Tibial nerve (tissue), 4 donors: Measurements from ENCODE around the gene SF3B1. TPM values are rescaled to one million over a fixed set of nuclear protein-coding genes. Genes with fewer than 3 reads are reported as not detected.

Experiments used
- DNase-seq, 2 donors: peaks; one replicate each; pipeline ENCODE4 v3.0.0-alpha.2; 2019; ENCODE audit warnings: low spot score in 2 of 2
- H3K27ac ChIP-seq, 4 donors: fragments of 200-600 bp; sonication (generic) in 3 of 4; one replicate each; pipeline ENCODE4 v1.5.1; 2017 to 2019; ENCODE audit warnings: mild to moderate bottlenecking in 1 of 4
- H3K27me3 ChIP-seq, 2 donors: fragments of 200-600 bp; sonication (generic) in 1 of 2; one replicate each; pipeline versions ENCODE4 v1.5.1 to v1.6.0; 2017 to 2019
- H3K36me3 ChIP-seq, 3 donors: fragments of 200-600 bp; sonication (generic); one replicate each; pipeline ENCODE4 v1.5.1; 2018 to 2019
- H3K4me1 ChIP-seq, 4 donors: fragments of 200-600 bp; sonication (generic) in 3 of 4; one replicate each; pipeline ENCODE4 v1.5.1; 2017 to 2019
- H3K4me3 ChIP-seq, 4 donors: fragments of 200-600 bp; sonication (generic) in 3 of 4; one replicate each; pipeline ENCODE4 v1.5.1; 2017 to 2019; ENCODE audit warnings: mild to moderate bottlenecking in 1 of 4, moderate library complexity in 1 of 4
- H3K9me3 ChIP-seq, 4 donors: fragments of 200-600 bp; sonication (generic) in 3 of 4; one replicate each; pipeline ENCODE4 v1.5.1; 2017 to 2019
- EP300 ChIP-seq, 2 donors: sonication (generic); formaldehyde crosslinking; IDR thresholded peaks; one replicate each; pipeline ENCODE4 v1.6.1; 2017; ENCODE audit warnings: antibody characterized with exemption in 2 of 2, mild to moderate bottlenecking in 1 of 2
- POLR2A ChIP-seq, 2 donors: fragments of 450-650 bp; IDR thresholded peaks; one replicate each; pipeline ENCODE4 v1.6.1; 2017; ENCODE audit warnings: antibody characterized with exemption in 2 of 2, mild to moderate bottlenecking in 2 of 2, moderate library complexity in 2 of 2
- WGBS, 2 donors: methylation state at CpG; one replicate each; pipeline ENCODE4 v1.1.5; 2018; 5-methylcytosine and 5-hydroxymethylcytosine counted together
- total RNA-seq, 4 donors: library from RNA; depleted of rRNA; stranded (reverse); fragments of >200 nt; gene quantifications; one replicate each; pipeline ENCODE4 v1.1.0, GENCODE V29; 2016
- TF ChIP-seq, protein P1 (sequence below), 5 experiments: fragments of 200-600 bp in 3 of 5; fragments of 450-650 bp in 2 of 5; sonication (generic) in 3 of 5; IDR thresholded peaks; one replicate each; pipeline ENCODE4 v1.5.1; 2016 to 2019; ENCODE audit warnings: antibody characterized with exemption in 5 of 5, mild to moderate bottlenecking in 3 of 5, moderate library complexity in 2 of 5

The SF3B1 gene
- total RNA-seq, 4 donors from 2014 or later, result 274 to 335 (median 303) TPM

DNA sequence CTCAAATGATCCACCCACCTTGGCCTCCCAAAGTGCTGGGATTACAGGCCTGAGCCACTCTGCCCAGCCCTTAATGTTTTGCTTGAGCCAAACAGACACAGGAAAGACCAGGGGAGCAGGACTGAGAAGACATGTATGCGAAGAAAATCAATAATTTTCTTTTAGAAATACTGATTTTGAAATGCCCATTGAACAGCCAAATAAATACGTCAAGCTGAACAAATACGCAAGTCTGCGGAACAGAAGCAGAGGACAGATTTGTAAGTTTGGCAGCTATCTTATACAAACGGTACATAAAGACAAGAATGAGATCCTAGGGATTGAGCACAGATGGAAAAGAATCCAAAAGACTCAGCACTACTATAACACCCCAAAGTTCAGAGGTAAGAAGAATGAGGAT lies 20.8 kb downstream of the SF3B1 start:
- no peaks in the 10 kb centered on the region for H3K9me3 ChIP-seq
- no peak overlapping the region for H3K4me3 ChIP-seq
- no peak for TF ChIP-seq EP300 (IDR thresholded peaks at IDR 0.05)
- TF ChIP-seq, protein P1, sequence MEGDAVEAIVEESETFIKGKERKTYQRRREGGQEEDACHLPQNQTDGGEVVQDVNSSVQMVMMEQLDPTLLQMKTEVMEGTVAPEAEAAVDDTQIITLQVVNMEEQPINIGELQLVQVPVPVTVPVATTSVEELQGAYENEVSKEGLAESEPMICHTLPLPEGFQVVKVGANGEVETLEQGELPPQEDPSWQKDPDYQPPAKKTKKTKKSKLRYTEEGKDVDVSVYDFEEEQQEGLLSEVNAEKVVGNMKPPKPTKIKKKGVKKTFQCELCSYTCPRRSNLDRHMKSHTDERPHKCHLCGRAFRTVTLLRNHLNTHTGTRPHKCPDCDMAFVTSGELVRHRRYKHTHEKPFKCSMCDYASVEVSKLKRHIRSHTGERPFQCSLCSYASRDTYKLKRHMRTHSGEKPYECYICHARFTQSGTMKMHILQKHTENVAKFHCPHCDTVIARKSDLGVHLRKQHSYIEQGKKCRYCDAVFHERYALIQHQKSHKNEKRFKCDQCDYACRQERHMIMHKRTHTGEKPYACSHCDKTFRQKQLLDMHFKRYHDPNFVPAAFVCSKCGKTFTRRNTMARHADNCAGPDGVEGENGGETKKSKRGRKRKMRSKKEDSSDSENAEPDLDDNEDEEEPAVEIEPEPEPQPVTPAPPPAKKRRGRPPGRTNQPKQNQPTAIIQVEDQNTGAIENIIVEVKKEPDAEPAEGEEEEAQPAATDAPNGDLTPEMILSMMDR (IDR thresholded peaks at IDR 0.05), result no peak
- no peak for TF ChIP-seq POLR2A (IDR thresholded peaks at IDR 0.05)
- no peaks in the 10 kb centered on the region for H3K27me3 ChIP-seq
- 89 to 92% methylated on average over 5 of the region's 5 CpGs for whole genome bisulfite sequencing, 2 donors
- no peak overlapping the region for H3K27ac ChIP-seq
- no peak for DNase-seq
- H3K4me1 ChIP-seq, result peaks cover 0 to under 1% (median 0%) of the 10 kb centered on the region in 4 donors
- H3K36me3 ChIP-seq, result peaks cover 0 to 100% (median 34%) of the 10 kb centered on the region in 3 donors

DNA sequence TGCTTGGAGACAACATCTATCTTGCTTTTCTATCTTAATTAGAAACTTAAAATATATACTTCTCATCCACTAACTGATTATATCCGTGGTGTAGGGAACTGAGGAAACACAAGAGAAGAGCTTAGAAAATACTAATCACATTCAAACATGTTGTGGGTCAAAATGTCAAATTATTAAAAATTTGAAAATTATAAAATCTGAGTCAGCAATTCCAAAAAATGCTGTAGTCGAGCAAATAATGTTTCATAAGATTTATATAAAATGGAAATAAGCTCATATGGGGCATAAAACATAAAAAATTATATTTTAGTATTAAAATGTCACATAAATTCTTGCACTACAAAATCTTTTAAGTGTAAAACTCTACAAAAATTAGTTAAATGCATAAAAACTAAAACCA lies 29.2 kb downstream of the SF3B1 start:
- no peaks in the 10 kb centered on the region for H3K4me1 ChIP-seq
- no peak overlapping the region for H3K27ac ChIP-seq
- H3K4me3 ChIP-seq, result no peak overlapping the region
- no peaks in the 10 kb centered on the region for H3K27me3 ChIP-seq
- DNase-seq, result no peak
- WGBS, 2 donors, result 78 to 82% methylated on average over 2 of the region's 2 CpGs
- no peaks in the 10 kb centered on the region for H3K9me3 ChIP-seq
- H3K36me3 ChIP-seq, result peaks cover 9 to 100% (median 61%) of the 10 kb centered on the region in 3 donors
- TF ChIP-seq, protein P1 (IDR thresholded peaks at IDR 0.05), result no peak
- TF ChIP-seq POLR2A (IDR thresholded peaks at IDR 0.05) (no peak), EP300 (IDR thresholded peaks at IDR 0.05) (no peak)

DNA sequence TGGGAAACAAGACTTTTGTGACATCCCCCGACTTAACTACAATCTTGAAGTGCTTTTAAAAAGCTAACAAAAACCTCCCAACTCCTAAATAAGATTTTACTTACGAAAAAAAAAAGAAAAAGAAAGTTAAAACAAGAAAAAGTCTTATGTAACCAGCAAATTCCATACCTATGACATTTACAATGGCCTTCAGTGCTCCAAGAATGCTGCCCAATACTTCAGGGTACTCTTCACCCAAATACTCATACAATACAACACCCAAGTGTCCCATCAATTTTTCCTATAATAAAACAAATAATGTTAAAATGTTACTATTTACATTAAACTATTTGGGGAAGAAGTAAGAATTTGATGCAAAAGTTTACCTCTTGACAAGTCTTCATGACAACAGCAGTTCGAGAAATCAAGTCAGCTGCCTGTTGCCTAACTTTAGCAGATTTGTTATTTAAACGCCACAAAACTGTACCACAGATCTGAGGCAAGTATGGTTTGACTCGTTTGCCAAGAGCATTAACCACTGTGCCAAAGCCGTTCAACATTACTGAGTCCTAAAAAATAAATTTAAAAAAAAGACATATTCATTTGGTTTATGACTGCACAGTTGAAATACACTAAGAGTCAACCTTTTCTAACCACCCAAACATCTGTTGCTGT lies 34.8 kb downstream of the SF3B1 start:
- DNase-seq, result no peak
- 76 to 79% methylated on average over 6 of the region's 6 CpGs for WGBS, 2 donors
- H3K9me3 ChIP-seq, result no peaks in the 10 kb centered on the region
- H3K27ac ChIP-seq, result no peak overlapping the region
- no peak for TF ChIP-seq POLR2A (IDR thresholded peaks at IDR 0.05)
- TF ChIP-seq EP300 (IDR thresholded peaks at IDR 0.05), result no peak
- TF ChIP-seq, protein P1 (IDR thresholded peaks at IDR 0.05), result no peak
- H3K4me1 ChIP-seq, result no peaks in the 10 kb centered on the region
- H3K4me3 ChIP-seq, result no peak overlapping the region
- peaks cover 2 to 99% (median 65%) of the 10 kb centered on the region in 3 donors for H3K36me3 ChIP-seq
- H3K27me3 ChIP-seq, result no peaks in the 10 kb centered on the region

DNA sequence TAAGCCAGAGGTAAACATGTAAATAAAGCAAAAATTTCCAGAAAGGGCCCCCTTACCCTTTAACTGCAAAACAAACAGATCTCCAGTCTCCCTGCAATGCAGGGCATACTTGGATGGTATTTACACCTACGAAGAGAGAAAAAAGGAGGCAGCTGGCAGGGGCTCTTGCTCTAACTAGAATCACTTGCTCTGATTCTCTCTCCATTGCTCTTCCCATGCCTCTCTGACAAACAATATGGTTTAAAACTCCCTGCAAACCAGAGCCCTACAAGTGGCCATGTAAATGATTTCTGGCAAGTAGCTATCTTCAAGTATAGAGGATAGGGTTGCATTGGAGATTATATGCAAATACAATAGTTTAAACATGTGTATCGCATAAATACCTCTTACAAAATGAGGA lies 35.9 kb downstream of the SF3B1 start:
- TF ChIP-seq EP300 (IDR thresholded peaks at IDR 0.05) (no peak), POLR2A (IDR thresholded peaks at IDR 0.05) (no peak)
- H3K36me3 ChIP-seq, result peaks cover 0 to 99% (median 63%) of the 10 kb centered on the region in 3 donors
- WGBS, 2 donors, result 87 to 91% methylated on average over 2 of the region's 2 CpGs
- H3K27me3 ChIP-seq, result no peaks in the 10 kb centered on the region
- H3K9me3 ChIP-seq, result no peaks in the 10 kb centered on the region
- H3K4me1 ChIP-seq, result no peaks in the 10 kb centered on the region
- no peak for DNase-seq
- H3K4me3 ChIP-seq, result no peak overlapping the region
- no peak overlapping the region for H3K27ac ChIP-seq

DNA sequence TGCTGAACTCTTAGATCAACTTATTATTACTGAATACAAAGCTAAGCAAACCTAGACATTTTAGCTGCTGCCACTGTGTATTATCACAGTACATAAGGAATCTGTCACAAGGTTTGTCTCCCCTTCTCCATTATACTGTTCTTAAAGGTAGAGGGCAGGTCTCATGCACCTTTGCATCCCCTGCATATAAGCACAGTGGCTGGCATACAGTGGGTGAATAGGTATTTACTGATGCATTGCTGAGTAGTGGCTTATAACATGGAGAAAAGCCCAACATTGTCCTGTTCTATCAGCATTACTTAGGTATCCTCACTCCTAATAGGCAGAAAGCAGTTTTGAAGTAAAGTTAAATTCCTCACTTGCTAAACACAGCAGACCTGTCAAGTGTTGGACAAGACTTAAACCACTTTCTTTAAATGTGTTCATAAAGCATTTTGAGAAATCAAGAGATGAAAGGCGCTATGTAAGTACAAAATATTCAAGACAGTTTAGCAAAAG lies 43.6 kb downstream of the SF3B1 start:
- WGBS, 2 donors, result 93 to 98% methylated on average over 1 of the region's 1 CpG
- DNase-seq, result no peak
- peaks cover 0 to 64% (median 23%) of the 10 kb centered on the region in 3 donors for H3K36me3 ChIP-seq
- H3K4me1 ChIP-seq, result no peaks in the 10 kb centered on the region
- no peaks in the 10 kb centered on the region for H3K9me3 ChIP-seq
- no peak overlapping the region for H3K27ac ChIP-seq
- no peaks in the 10 kb centered on the region for H3K27me3 ChIP-seq
- no peak for TF ChIP-seq EP300 (IDR thresholded peaks at IDR 0.05)
- no peak for TF ChIP-seq POLR2A (IDR thresholded peaks at IDR 0.05)
- TF ChIP-seq, protein P1 (IDR thresholded peaks at IDR 0.05), result no peak
- no peak overlapping the region for H3K4me3 ChIP-seq
